Lower leg skin (tissue), 3 donors: Measurements from ENCODE around the gene HIRIP3.

ENCODE experiments used
- POLR2A ChIP-seq, 2 donors: fragments of 450-650 bp; IDR thresholded peaks; one replicate each; pipeline ENCODE4 v1.6.1; 2016 to 2017; ENCODE audit warnings: antibody characterized with exemption in 2 of 2, mild to moderate bottlenecking in 1 of 2, moderate library complexity in 1 of 2
- TF ChIP-seq, protein P1 (sequence below), 3 donors: fragments of 450-650 bp; IDR thresholded peaks; one replicate each; pipeline ENCODE4 v1.5.1; 2016; ENCODE audit warnings: antibody characterized with exemption in 3 of 3, mild to moderate bottlenecking in 3 of 3, moderate library complexity in 2 of 3

DNA sequence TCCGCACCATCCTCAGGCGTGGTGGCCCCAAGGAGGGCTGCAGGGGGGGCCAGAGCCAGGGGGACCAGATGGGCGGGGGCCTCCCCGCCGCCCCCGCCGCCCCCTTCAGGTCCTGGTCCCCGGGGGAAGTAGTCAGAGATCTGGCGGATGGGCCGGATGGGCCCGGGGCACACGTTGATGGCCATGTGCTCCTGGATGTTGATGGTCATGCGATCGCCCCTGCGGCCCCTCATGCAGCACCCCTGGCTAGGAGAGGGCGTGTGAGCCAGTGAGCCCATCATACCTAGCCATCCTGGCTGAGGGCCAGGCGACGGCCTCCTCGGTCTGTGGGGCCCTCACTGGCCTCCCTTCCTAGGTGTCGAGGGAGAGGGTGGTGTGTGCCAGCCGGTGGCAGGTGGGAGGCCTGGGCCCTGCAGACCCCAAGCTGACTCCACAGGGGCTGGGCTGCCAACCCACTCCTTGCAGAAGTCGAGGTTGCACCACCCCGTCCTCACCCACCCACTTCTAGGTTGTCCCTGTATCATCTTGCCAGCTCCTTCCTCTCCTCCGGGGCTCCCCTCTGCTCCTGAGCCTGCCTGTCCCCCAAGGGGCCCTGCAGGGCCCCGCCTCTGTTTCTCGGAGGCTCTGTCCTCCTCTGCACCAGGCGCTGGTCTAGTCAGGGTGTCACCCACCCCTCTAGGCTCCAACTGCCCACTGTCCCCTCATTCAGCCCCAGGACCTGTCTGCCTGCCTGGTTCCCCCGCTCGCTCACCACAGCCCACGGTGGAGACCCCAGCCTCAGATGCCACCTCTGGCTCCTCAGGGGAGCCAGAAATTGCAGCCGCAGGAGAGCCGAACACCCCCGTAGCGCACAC is 14.8 kb upstream of the HIRIP3 start:
- TF ChIP-seq, protein P1, sequence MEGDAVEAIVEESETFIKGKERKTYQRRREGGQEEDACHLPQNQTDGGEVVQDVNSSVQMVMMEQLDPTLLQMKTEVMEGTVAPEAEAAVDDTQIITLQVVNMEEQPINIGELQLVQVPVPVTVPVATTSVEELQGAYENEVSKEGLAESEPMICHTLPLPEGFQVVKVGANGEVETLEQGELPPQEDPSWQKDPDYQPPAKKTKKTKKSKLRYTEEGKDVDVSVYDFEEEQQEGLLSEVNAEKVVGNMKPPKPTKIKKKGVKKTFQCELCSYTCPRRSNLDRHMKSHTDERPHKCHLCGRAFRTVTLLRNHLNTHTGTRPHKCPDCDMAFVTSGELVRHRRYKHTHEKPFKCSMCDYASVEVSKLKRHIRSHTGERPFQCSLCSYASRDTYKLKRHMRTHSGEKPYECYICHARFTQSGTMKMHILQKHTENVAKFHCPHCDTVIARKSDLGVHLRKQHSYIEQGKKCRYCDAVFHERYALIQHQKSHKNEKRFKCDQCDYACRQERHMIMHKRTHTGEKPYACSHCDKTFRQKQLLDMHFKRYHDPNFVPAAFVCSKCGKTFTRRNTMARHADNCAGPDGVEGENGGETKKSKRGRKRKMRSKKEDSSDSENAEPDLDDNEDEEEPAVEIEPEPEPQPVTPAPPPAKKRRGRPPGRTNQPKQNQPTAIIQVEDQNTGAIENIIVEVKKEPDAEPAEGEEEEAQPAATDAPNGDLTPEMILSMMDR (IDR thresholded peaks at IDR 0.05), result no peak
- no peak for TF ChIP-seq POLR2A (IDR thresholded peaks at IDR 0.05)
